Measurements from ENCODE around the gene CDK17. TPM values are rescaled to one million over a fixed set of nuclear protein-coding genes. Genes with fewer than 3 reads are reported as not detected.

Gene CDK17
- total RNA-seq, 4 donors from 2014 or later: 65.1 to 89.4 (median 71.2) TPM

GRCh38 chr12:96314723-96315122, 85.5 kb downstream of the CDK17 start:
- no peak for DNase-seq (ENCODE audit: low spot score in 2 of 2)
- Histone ChIP-seq H3K27me3 (no peaks in the 10 kb centered on the region), H3K4me3 (no peak overlapping the region), H3K4me1 (peaks cover 0 to 13% (median 4%) of the 10 kb centered on the region in 4 donors), H3K9me3 (no peaks in the 10 kb centered on the region), H3K36me3 (peaks cover 0 to 14% (median 0%) of the 10 kb centered on the region in 3 donors), H3K27ac (no peak overlapping the region)
- no peak for TF ChIP-seq CTCF (IDR thresholded peaks at IDR 0.05)
- no peak for TF ChIP-seq EP300 (IDR thresholded peaks at IDR 0.05)
- TF ChIP-seq POLR2A (IDR thresholded peaks at IDR 0.05): no peak
- 70 to 77% methylated on average over 2 of the region's 2 CpGs for WGBS, 2 donors

GRCh38 chr12:96313606-96314005, 86.6 kb downstream of the CDK17 start:
- Histone ChIP-seq H3K4me1 (peaks cover 0 to 13% (median 4%) of the 10 kb centered on the region in 4 donors), H3K36me3 (peaks cover 0 to 17% (median 0%) of the 10 kb centered on the region in 3 donors), H3K27me3 (no peaks in the 10 kb centered on the region), H3K27ac (no peak overlapping the region), H3K4me3 (no peak overlapping the region), H3K9me3 (no peaks in the 10 kb centered on the region)
- no peak for DNase-seq (ENCODE audit: low spot score in 2 of 2)
- TF ChIP-seq CTCF (IDR thresholded peaks at IDR 0.05): no peak
- TF ChIP-seq EP300 (IDR thresholded peaks at IDR 0.05): no peak
- no peak for TF ChIP-seq POLR2A (IDR thresholded peaks at IDR 0.05)

GRCh38 chr12:96311191-96311590, 89.0 kb downstream of the CDK17 start:
- Histone ChIP-seq H3K27ac (no peak overlapping the region), H3K4me1 (peaks cover 0 to 13% (median 4%) of the 10 kb centered on the region in 4 donors), H3K4me3 (no peak overlapping the region), H3K9me3 (no peaks in the 10 kb centered on the region), H3K27me3 (no peaks in the 10 kb centered on the region), H3K36me3 (peaks cover 0 to 17% (median 0%) of the 10 kb centered on the region in 3 donors)
- TF ChIP-seq EP300 (IDR thresholded peaks at IDR 0.05) (no peak), POLR2A (IDR thresholded peaks at IDR 0.05) (no peak), CTCF (IDR thresholded peaks at IDR 0.05) (no peak)
- no peak for DNase-seq (ENCODE audit: low spot score in 2 of 2)
- 98 to 100% methylated on average over 1 of the region's 1 CpG for WGBS, 2 donors

- no peak for TF ChIP-seq EP300 (IDR thresholded peaks at IDR 0.05)
- no peak for TF ChIP-seq CTCF (IDR thresholded peaks at IDR 0.05)
- TF ChIP-seq POLR2A (IDR thresholded peaks at IDR 0.05): no peak
- Histone ChIP-seq H3K27ac (no peak overlapping the region), H3K4me3 (no peak overlapping the region), H3K36me3 (peaks cover 0 to 17% (median 0%) of the 10 kb centered on the region in 3 donors), H3K9me3 (no peaks in the 10 kb centered on the region), H3K4me1 (peaks cover 0 to 12% (median 2%) of the 10 kb centered on the region in 4 donors), H3K27me3 (no peaks in the 10 kb centered on the region)
- no peak for DNase-seq (ENCODE audit: low spot score in 2 of 2)
- WGBS, 2 donors: 92 to 94% methylated on average over 3 of the region's 3 CpGs
These were observed 90.2 kb downstream of the CDK17 start for GRCh38 chr12:96310067-96310466.

- Histone ChIP-seq H3K4me3 (no peak overlapping the region), H3K27me3 (no peaks in the 10 kb centered on the region), H3K4me1 (peaks cover 0 to 4% (median 0%) of the 10 kb centered on the region in 4 donors), H3K9me3 (no peaks in the 10 kb centered on the region), H3K36me3 (peaks cover 0 to 17% (median 0%) of the 10 kb centered on the region in 3 donors), H3K27ac (no peak overlapping the region)
- no peak for DNase-seq (ENCODE audit: low spot score in 2 of 2)
- no peak for TF ChIP-seq CTCF (IDR thresholded peaks at IDR 0.05)
- 58 to 65% methylated on average over 1 of the region's 1 CpG for WGBS, 2 donors
These were observed 91.4 kb downstream of the CDK17 start for GRCh38 chr12:96308881-96309280.

Data from tibial nerve (tissue), 4 donors.